ENCODE results near the gene NADK2. TPM values are rescaled to one million over a fixed set of nuclear protein-coding genes. Genes with fewer than 3 reads are reported as not detected.
"Not testable (repeated sequence)": the region's sequence is repeated elsewhere in the genome, so short reads cannot be mapped to it uniquely, and the experiment has no call there.

The NADK2 gene
- total RNA-seq, 3 donors from 2014 or later, result 27.4 to 31.8 (median 27.9) TPM

DNA sequence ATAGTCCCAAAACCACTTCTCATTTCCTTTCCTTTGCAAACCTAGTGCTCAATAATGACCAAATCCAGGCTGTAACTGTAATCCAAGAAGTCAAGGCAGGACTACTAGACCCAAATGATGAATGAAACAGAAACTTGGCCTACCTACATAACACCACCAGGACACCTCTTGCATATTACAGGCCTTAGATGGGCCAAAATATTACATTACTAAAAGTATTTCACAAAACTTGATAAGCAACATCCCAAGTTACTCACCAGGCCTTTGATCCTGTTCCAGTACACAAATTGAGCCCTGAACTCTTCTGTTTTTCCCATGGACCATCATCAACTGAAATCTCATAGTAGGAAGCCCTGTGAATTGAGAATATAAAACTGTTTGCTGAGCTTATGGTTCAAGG, 34.8 kb downstream of the NADK2 start:
- H3K4me3 ChIP-seq, result no peak overlapping the region
- intact Hi-C loops (cut with DNase I; ENCODE audit: low total_unique reads), result loop anchor here (2.0 kb wide), 1 partner anchor 28 kb away; no protein-coding TSS in a partner anchor
- no peak for DNase-seq (ENCODE audit: low spot score in 2 of 2)
- peaks cover 6% of the 10 kb centered on the region for H3K36me3 ChIP-seq
- no peaks in the 10 kb centered on the region for H3K4me1 ChIP-seq
- no peak for TF ChIP-seq CTCF (IDR thresholded peaks at IDR 0.05)
- TF ChIP-seq POLR2A (IDR thresholded peaks at IDR 0.05), result no peak
- no peak for TF ChIP-seq POLR2AphosphoS5 (IDR thresholded peaks at IDR 0.05)
- H3K27me3 ChIP-seq, result no peaks in the 10 kb centered on the region
- no peak overlapping the region for H3K27ac ChIP-seq
- H3K9me3 ChIP-seq, result no peaks in the 10 kb centered on the region

DNA sequence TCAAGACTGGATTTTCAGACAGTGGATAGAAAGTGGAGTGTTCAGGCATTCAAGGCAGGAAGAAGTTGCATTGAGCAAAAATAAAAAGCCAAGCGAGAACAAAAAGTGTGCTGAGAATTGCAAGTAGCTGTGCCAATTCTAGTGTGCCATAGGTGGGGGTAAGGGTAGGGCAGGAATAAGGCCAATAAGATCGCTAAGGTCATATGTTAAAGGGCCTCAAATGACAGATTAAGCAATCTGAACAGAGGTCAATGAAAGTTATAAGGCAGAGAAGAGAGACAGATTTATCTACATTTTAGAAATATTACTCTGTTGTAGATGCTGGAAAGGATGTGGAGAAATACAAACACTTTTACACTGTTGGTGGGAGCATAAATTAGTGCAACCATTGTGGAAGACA, 36.4 kb downstream of the NADK2 start:
- no peak for TF ChIP-seq CTCF (IDR thresholded peaks at IDR 0.05)
- Histone ChIP-seq H3K27me3 (no peaks in the 10 kb centered on the region), H3K4me3 (no peak overlapping the region), H3K27ac (no peak overlapping the region), H3K36me3 (peaks cover 6% of the 10 kb centered on the region), H3K9me3 (no peaks in the 10 kb centered on the region), H3K4me1 (no peaks in the 10 kb centered on the region)
- intact Hi-C loops (cut with DNase I; ENCODE audit: low total_unique reads), result no loop called here
- no peak for DNase-seq (ENCODE audit: low spot score in 2 of 2)

DNA sequence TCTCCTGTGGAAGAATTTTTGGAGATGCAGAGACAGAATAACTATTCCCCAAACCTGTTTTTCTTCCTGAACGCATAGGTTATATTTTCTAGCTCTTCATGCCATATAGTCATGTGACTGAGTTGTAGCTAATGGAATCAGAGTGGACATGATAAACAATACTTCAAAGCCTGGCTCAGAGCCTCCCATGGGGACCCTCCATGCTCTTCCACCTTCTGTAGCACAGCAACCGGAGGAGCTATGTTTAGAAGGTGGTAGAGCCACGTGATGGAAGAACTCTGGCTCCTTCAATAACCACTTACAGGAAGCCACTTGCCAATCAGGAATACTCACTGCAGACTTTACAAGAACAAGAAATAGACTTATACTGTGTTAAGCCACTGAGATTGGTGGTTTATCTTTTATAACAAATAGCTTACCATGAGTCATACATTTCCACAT, 39.2 kb downstream of the NADK2 start:
- intact Hi-C loops (cut with DNase I; ENCODE audit: low total_unique reads), result no loop called here
- no peak overlapping the region for H3K4me3 ChIP-seq
- no peaks in the 10 kb centered on the region for H3K9me3 ChIP-seq
- no peak for DNase-seq (ENCODE audit: low spot score in 2 of 2)
- H3K36me3 ChIP-seq, result peaks cover 6% of the 10 kb centered on the region
- H3K4me1 ChIP-seq, result no peaks in the 10 kb centered on the region
- no peaks in the 10 kb centered on the region for H3K27me3 ChIP-seq
- TF ChIP-seq CTCF (IDR thresholded peaks at IDR 0.05) (no peak), POLR2A (IDR thresholded peaks at IDR 0.05) (no peak), POLR2AphosphoS5 (IDR thresholded peaks at IDR 0.05) (no peak)
- no peak overlapping the region for H3K27ac ChIP-seq

DNA sequence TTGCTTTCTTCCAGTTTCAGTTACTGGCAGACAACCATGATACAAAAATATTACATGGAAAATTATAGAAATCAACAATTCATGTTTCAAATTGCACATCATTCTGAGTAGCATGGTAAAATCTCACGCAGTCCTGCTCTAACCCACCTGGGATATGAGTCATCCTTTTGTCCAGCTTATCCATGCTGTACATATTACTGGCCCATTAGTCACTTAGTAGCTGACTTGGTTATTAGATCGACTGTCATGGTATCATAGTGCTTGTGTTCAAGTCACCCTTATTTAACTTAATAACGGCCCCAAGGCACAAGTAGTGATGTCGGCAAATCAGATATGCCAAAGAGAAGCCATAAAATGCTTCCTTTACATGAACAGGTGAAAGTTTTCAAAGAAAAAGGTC, 41.2 kb downstream of the NADK2 start:
- intact Hi-C loops (cut with DNase I; ENCODE audit: low total_unique reads), result no loop called here

DNA sequence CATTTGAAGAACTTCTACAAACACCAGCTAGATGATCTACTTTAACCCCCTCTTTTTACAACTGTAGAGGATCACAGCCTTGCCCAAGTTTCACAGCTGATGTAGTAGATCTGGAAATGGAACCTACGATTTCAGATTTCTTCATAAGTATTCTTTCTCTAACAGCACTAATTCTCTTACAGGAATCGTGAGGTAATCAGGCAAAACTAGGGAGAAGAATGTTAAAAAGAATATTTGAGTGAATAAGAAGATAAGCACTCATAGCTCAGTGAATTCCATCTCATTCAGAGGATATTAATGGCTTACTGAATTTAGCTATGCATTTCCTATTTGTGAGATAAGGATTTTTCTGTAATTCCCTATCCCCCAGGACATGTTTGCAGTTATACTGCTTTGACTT, 42.1 kb downstream of the NADK2 start:
- DNase-seq (ENCODE audit: low spot score in 2 of 2), result no peak
- Histone ChIP-seq H3K4me3 (no peak overlapping the region), H3K27me3 (no peaks in the 10 kb centered on the region), H3K4me1 (no peaks in the 10 kb centered on the region), H3K27ac (no peak overlapping the region), H3K36me3 (no peaks in the 10 kb centered on the region), H3K9me3 (no peaks in the 10 kb centered on the region)
- intact Hi-C loops (cut with DNase I; ENCODE audit: low total_unique reads), result no loop called here
- TF ChIP-seq POLR2AphosphoS5 (IDR thresholded peaks at IDR 0.05) (no peak), POLR2A (IDR thresholded peaks at IDR 0.05) (no peak), CTCF (IDR thresholded peaks at IDR 0.05) (no peak)

More for the DNA sequence above, 41.2 kb downstream of the NADK2 start:
- no peak for DNase-seq (ENCODE audit: low spot score in 2 of 2)
- Histone ChIP-seq H3K27me3 (no peaks in the 10 kb centered on the region), H3K36me3 (no peaks in the 10 kb centered on the region), H3K27ac (no peak overlapping the region), H3K4me3 (no peak overlapping the region), H3K4me1 (no peaks in the 10 kb centered on the region), H3K9me3 (no peaks in the 10 kb centered on the region)
- no peak for TF ChIP-seq CTCF (IDR thresholded peaks at IDR 0.05)
- TF ChIP-seq POLR2AphosphoS5 (IDR thresholded peaks at IDR 0.05), result no peak
- TF ChIP-seq POLR2A (IDR thresholded peaks at IDR 0.05), result no peak

DNA sequence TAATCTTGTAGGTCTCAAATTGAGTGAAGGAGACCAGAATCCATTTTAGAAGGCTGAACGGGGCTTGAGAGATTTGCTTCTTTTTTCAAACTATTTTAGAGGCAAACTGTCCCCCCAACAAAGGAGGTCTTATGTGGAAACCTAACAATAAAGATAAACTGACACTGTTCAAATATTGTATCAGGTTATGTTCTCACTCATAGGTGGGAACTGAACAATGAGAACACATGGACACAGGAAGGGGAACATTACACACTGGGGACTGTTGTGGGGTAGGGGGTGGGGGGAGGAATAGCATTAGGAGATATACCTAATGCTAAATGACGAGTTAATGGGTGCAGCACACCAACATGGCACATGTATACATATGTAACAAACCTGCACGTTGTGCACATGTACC, 42.9 kb downstream of the NADK2 start:
- intact Hi-C loops (cut with DNase I; ENCODE audit: low total_unique reads); H3K4me1 ChIP-seq; H3K36me3 ChIP-seq; DNase-seq (ENCODE audit: low spot score in 2 of 2); H3K4me3 ChIP-seq; H3K9me3 ChIP-seq; H3K27me3 ChIP-seq; H3K27ac ChIP-seq: not testable (repeated sequence)
